HG02678 (cell line): Measurements from ENCODE around the gene MAGI1.
"Not testable (repeated sequence)": the region's sequence is repeated elsewhere in the genome, so short reads cannot be mapped to it uniquely, and the experiment has no call there.

ENCODE experiments used
- ATAC-seq: cut with Tn5 transposase; IDR thresholded peaks from one replicate; pipeline ENCODE4 v1.9.1; 2021; ENCODE audit warnings: mild to moderate bottlenecking, moderate library complexity; ENCODE audit not compliant: unreplicated experiment

MAGI1 gene

DNA sequence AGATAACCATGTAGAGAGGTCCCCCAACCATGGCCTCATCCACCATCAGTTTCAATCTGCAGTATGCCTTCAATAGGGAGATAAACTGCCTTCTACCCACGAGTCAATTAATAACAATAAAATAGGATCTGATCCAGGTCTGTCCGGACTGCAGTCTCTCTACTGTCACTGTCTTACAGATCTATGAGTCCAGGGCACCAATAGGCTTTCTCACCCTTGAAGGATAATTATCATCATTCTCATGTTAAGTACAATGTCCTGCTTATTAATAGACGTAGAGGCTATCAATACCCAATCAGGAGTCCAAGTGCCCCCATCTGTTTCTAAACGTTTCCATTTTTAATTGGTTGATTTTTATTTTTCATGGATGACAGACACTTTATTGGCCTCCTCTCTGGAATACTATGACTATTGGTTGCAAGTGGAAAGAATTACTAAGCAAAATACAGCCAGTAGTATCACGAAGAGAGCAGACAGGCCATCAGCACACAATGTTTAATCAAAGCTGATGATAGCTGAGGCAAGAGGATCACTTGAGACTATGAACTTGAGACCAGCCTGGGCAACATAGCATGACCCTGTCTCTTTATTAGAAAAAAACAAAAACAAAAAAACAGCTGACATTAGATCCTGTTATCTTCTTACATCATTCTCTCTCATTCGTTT, 480.7 kb downstream of the MAGI1 start:
- ATAC-seq = no peak

DNA sequence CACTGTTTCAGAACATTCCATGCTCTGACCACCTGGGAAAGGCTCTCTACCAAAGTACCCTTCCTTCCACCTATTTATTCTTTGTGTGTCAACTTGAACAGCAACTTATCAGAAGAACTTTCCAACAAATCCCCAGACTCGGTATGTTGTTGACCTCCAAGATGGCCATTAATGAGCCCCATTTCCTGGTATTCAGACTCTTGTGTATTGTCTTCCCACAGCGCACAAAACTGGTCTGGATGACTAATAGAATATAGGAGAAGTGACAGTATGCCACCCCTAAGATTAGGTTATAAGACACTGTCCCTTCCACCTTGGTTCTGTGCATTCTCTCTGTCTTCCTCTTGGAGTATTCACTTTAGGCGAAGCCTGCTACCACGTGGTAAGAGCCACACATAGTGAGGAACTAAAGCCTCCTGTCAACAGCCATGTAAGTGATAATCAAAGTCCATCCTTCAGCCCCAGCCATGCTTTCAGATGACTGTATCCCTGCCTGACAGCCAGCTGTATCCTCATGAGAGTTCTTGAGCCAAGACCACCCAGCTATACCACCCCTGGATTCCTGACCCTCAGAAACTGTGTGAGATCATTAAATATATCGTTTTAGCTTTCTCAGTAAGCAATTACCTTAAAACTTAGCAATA, 481.7 kb downstream of the MAGI1 start:
- no peak for ATAC-seq

DNA sequence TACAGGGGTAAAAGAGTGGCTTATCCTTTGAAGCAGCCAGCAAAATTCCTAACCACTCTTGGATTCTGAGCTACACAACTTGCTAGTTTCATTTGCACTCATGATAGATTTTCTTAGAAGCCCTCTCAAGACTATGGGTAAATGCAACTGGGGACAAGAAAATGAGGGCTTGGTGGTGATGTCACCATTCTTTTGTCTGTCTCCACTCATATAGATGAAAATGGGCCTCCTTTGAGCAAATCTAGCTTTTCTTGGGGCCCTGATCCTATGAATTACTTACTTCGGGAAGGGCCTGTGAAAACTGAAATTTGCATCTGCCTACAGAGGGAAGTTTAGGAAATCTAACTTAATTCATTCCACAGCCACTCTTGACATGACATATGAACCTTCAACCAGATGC, 486.3 kb downstream of the MAGI1 start:
- no peak for ATAC-seq

DNA sequence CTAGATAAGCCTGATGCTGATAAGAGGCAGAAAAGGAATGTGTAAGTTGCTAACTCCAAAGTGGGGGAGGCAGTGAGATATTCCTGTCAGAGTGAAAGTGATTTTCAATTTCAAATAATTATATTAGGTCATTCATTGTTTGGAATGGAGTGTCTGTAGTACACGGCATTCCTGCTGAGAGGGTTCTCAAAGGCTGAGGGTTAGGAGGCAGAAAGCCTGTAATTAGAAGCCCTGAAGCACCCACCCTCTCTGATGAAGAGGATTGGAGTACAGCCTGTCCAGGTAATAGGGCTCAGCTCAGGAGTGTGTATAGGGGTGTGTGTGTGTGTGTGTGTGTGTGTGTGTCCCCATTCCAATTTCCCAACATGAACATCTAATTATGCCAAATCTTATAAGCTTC, 486.8 kb downstream of the MAGI1 start:
- ATAC-seq = no peak

DNA sequence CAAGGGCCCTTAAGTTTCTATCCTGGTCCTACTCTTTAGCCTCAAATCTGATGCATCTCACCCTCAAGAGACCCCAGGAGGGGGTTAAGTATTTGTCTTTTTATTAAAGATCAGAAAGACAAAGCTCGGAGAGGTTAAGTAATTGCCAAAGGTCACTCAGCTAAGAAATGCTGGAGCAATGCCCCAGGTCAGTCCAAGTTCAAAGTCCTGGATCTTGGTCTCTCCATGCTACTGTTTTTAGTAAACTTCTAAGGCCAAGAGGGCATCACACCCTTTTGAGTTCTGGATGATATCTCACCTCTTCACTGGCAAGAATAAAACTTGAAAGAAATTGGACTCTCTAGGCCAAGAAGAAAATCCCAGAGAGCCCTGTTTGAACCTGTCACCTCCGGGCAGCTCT, 488.6 kb downstream of the MAGI1 start:
- no peak for ATAC-seq

DNA sequence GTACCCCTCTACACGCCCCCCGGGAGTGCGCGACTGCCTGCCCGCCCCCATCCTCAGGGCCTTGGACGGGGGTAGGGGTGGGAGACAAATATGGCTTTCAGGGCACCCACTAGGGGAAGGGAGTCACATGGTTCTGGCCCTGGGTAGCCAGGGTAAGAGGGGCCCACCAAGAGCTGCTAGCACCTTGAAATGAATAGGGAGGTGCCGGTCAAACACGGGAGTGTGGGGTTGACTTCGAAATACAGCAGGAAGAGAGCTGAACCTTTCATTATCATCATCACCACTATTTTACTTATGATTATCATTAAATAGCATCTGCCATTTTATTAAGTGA, 489.1 kb downstream of the MAGI1 start:
- no peak for ATAC-seq

DNA sequence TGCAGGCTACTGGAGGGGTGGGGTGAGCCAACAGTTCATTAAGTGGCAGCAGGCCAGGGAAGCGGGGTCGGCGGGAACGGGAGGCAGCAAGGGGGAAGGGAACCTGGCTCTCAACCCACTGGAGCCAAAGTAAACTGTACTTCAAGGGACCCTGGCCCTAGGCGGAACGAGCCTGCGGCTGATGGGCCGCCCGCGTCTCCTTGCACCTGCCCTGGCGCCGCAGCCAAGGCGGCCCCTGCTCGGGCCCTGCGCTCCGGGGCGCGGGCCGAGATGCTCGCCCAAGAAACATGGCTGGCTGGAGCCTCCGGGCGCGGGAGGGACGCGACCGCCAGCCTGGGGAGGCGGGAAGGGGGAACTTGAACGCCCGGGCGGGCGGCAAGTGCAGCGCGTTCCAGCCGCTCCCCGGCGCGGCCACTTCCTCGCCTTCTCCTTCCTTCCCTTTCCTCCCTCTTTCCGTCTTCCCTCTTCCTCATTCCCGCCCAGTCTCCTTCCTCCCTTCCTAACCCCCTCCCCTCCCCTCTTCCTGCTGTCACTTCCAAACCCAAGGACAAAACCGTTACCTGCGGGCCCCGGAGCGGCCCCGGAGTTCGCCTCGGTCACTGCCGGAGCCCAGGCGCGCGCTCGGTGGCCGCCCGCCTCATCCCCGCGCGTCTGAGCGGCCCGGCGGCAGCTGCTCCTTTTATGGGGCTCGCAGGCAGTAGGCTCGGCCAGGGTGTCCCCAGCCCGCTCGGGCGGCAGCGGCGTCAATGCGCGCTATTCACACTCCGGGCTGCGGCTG, 489.7 kb downstream of the MAGI1 start:
- no peak for ATAC-seq

DNA sequence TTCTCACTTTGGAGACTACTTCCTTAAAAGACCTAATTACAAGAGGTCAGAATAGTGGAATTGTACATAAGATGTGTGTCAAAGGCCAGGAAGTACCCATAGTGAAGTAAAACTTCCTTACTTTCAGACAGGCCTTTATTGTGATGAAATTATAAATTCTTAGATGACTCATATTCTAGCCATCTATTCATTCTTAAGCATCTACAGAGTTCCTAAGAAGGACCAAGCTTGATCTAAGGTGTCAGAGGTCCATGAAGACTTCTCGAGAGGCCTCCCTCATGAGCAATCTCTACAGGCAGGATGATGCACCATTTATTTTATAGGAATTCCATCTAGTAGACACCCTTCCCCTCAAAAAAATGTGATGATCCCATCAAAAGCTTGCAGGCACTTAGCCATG, 493.3 kb downstream of the MAGI1 start:
- no peak for ATAC-seq

DNA sequence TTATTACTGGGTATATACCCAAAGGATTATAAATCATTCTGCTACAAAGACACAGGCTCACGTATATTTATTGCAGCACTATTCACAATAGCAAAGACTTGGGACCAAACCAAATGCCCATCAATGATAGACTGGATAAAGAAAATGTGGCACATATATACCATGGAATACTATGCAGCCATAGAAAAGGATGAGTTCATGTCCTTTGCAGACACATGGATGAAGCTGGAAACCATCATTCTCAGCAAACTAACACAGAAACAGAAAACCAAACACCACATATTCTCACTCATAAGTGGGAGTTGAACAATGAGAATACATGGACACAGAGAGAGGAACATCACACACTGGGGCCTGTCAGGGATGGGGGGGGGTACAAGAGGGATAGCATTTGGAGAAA, 495.3 kb downstream of the MAGI1 start:
- ATAC-seq = not testable (repeated sequence)

DNA sequence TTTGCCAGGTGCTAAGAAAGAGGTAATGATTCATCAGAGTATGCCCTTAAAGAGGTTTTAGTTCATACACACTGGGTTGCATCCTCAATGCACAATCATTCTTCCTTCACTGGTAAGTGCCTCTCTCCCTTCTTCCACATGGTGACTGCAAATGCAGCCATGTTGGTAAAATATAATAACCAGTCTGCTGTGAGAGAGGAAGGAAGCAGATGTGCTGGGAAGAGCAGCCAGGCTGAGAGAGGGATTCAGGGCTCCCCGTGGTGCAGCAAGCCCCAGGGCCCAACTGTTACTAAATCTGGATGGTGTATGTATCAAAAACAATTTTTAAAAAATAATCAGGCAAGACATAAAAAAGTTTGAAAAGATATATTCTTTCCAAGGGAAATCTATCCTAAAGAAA, 498.1 kb downstream of the MAGI1 start:
- ATAC-seq = no peak

DNA sequence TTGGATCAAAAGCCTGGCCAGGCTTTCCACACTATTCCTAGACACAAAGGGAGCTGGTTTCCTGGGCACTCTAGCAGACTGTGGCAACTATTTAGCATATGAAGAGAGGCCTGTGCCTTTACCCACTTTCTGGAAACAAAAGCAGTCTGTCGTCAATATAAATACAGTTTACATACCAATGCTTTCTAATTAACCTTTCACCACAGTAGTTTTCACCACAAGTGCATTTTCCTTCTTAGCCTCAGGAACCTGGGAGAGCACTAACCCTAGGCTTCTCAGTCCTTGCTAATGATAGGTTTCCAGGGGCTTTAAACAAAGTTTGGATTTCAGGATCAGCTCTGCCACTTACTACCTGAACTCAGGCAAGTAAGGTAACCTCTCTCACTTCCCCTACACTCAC, 499.1 kb downstream of the MAGI1 start:
- ATAC-seq = no peak

DNA sequence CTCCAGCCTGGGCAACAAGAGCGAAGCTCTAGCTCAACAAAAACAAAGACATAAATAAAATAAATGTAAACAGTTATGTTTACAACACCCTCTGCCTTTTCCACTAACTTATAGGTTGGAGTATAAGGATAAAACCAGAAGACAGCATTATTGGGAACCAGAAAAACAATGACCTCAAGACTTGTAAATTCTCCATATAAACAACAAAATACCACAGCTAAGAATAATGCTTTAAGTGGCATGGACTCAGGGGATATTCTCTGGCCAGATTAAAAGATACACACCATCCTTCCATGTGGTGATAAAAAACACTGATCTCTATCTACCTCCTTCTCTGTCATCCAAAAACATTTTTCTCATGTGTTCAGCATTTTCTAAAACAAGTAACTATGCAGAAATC, 500.6 kb downstream of the MAGI1 start:
- ATAC-seq = no peak

DNA sequence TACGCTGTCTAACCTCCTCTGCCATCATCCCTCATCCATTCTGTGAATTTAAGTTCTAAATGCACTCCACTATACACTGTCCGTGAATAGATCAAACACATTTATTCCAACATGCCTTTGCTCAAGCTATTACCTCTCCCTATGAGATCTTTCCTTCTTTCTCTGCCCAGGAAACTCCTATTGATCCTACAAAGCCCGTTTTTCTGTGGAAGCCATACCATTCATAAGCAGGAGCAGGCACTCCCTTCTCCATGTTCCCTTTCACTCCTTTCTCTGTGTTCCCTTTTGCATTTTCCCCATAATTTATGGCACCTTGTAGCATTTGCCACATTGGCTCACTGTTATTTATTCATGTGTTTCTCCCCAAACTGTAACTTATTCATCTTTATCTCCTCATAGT, 501.6 kb downstream of the MAGI1 start:
- no peak for ATAC-seq

DNA sequence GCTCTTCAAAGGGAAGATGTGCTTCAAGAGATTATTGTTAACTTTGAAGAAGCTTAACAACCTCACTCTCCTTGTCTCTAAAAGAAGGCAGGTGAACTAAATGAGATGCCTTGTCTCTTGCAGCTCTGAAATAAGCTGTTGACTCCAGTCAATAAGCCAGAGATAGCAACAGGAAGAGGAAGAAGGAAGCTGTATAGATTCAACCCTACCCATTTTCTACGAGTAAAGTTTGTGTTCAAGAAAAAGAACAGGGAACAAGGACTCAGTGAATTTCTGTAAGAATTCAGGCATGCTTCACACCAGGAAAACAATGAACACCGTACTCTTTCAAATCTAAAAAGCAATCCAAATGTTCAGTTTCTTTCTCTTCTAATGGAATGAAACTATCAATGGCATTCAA, 503.5 kb downstream of the MAGI1 start:
- ATAC-seq = no peak

DNA sequence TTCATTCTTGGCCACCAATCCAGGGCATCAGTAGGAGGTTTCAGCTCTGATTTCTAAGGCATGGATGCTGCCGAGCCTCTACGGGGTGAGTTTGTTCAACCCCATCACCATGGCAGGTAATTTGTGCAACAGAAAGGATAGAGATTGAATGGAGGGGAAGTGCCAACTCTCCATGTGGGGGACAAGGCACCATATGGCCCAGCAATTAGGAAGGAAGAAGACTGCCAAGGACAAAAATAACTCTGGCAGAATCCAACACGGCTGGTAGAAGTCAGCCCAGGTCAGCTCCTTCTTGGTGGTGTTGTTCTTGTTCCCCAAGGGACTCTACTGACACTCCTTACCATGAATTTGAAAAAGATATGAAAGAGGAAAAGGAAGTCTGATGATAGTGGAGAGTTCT, 503.9 kb downstream of the MAGI1 start:
- ATAC-seq = no peak

DNA sequence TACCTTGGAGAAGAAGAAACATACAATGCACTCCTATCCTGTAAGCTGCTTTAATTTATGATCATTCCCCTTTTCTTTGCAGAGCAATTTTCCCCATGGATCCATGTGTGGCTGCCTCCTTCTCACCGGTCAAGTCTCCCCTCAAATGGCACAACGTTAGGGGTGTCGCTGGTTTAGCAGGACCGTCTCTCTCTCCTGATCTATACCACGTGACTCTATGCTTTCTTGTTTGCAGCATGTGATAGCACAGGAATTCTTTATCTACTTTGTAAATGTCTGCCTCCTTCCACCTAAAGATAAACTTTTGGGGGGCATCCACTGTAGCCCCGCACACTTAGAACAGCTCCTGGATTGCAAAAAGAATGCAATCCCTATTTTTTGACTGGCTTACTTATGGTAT, 506.0 kb downstream of the MAGI1 start:
- ATAC-seq = no peak

DNA sequence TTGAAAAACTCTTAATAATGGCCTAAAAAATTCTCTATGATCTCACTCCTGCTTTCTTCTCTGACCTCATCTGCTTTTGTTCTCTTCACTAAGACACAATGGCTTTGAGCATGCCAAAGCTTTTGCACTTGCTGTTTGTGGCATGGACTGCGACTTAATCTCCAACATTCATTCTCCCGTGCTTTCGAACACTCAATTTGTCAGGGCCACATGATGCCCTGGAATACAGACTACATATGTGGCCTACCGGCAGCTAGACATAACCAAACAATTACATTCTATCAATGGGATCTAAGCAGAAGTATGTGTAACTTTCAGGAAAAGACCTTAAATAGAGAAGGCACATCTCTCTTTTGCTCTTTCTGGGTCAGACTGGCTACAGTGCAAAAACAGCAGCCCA, 506.5 kb downstream of the MAGI1 start:
- ATAC-seq = no peak

DNA sequence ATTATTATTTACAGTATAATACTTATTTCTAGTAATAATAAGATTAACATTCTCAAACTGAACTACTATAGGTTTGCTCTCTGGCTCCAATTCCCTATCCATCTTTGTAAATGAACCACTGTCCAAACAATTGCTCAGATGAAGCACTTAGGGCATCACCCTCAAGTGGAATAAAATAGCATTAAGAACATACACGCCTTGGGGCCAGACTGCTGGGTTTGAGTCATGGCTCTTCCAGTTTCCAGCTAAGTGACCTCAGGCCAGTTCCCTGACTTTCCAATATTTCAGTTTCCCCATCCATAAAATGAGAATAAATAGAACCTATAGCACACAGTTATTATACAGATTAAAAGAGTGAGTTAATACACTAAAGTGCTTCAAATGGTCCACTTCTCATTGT, 507.2 kb downstream of the MAGI1 start:
- no peak for ATAC-seq

DNA sequence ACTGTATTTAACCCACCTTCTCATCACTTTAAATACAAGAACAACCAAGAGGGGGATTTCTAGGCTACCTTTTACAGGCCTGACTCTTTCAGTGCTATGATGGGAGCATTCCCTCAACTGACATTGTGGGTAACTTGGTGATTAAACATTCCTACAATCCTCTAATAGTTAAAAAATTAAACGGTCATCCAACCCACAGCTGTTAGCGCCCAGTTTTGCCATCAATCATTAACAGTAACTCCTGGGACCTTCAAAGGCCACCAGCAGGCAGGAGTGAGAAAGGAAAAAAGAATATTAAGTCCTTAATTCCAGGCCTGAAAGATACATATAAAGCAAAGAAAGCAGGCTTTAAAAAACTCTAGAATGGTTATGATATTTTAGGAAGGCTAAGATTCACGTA, 512.1 kb downstream of the MAGI1 start:
- ATAC-seq = no peak

DNA sequence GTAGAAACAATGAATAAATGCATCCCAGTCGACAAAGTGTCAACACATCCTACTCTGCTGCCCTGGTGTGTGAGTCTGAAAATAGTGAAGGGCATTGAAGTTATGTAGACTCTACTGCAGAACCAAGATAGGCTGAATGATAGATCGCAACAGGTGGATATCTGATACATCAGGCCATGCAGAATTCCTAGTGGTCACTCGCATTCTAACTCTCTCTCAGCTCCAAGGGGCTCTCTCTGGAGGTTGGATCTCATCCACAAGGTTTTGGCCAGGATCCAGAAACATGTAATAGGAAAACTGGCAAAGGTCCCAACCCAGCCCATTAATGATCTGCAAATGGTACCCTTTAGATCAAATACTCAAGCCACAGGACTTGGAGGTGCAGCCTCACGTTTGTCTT, 514.1 kb downstream of the MAGI1 start:
- ATAC-seq = no peak

DNA sequence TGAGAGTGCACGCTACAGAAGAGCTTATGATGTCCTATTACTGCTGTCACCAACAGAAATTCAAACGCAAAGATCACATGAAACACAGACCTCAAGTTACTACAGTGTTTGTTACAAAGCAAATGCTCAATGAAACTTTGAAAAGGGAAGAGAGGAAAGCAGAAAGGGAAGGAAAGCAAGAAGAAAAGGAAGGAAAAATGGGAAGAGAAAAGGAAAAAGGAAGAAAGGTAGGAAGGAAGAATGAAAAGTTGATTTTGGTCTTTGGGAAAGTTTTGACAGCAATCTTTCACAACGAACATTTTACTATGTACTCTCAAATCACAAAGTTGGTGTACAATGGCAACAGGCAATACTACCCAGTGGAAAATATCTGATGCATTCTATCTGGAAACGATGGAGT, 514.8 kb downstream of the MAGI1 start:
- ATAC-seq = no peak

DNA sequence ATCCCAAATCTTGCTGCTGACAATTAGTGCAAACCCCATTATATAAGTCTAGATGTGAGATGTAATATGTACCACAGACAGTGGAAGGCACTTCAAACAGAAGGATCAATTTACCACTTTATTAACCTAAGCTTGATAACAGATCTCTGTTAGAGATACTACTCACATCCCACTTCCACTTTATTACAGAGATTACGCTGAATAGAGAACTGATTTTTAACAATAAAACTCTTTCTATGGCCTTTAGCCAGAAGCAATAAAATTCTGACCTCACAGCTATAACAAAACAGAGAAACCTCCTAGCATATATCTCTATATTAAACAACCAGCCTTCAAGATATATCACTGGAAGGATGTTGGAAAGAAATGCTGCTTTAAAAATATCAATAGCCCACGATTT, 517.7 kb downstream of the MAGI1 start:
- no peak for ATAC-seq
